Measurements from ENCODE around the gene TSPAN2.

Gene TSPAN2

DNA sequence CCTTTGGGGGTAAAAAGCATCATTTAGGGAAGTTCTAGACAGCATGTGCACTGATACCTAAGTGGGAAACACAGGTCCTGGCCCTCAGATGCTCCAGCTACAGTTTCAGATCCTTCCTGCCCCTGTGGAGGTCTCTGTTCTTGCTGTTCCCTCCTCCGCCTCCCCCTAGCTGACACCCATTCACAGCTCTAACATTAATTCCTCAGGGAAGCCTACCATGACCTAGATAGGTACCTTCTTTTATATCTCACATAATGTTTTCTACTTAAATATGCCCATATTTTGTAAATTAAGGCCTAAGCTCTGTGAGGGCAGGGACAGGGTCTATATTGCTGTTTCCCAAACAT lies 11.3 kb downstream of the TSPAN2 start:
- no peak overlapping the region for H3K4me3 ChIP-seq (ENCODE audit: low read depth, low read length)
- no peak for DNase-seq (ENCODE audit: low read depth)
- TF ChIP-seq, protein P1, sequence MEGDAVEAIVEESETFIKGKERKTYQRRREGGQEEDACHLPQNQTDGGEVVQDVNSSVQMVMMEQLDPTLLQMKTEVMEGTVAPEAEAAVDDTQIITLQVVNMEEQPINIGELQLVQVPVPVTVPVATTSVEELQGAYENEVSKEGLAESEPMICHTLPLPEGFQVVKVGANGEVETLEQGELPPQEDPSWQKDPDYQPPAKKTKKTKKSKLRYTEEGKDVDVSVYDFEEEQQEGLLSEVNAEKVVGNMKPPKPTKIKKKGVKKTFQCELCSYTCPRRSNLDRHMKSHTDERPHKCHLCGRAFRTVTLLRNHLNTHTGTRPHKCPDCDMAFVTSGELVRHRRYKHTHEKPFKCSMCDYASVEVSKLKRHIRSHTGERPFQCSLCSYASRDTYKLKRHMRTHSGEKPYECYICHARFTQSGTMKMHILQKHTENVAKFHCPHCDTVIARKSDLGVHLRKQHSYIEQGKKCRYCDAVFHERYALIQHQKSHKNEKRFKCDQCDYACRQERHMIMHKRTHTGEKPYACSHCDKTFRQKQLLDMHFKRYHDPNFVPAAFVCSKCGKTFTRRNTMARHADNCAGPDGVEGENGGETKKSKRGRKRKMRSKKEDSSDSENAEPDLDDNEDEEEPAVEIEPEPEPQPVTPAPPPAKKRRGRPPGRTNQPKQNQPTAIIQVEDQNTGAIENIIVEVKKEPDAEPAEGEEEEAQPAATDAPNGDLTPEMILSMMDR (IDR thresholded peaks at IDR 0.05; ENCODE audit: insufficient read depth, low read depth, low read length, missing control alignments): no peak

DNA sequence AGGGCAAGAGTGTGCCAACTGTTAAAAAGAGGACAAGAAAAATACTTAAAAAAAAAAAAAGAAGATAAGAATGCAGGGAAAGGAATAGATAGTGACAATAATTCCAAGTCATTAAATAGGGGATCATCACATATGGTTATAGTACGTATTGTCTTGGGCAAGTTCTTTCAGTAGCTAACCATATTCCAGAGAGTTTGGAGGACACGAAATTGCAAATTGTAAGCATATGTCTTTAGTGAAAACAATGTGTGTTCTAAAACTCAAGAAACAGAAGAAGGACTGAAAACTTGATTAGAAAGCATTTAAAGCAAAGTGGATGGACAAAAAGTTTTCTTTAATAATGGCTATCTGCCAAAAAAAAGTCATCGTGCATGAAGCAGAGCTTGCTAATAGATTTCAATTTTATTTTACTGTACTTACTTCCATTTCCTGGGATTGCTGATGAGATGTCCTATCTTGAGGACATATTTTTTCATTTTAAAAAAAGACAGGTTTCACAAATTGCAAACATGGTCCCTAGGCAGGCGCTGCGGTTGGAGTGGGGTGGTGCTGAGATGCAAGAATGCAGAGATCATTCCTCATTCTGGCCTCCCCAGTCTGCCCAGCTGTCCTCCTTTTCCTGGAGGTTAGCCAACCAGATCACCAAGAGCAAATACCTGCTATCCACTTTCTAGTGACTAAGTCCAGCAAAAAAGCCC lies 11.9 kb downstream of the TSPAN2 start:
- DNase-seq (ENCODE audit: low read depth): no peak
- no peak overlapping the region for H3K4me3 ChIP-seq (ENCODE audit: low read depth, low read length)
- TF ChIP-seq, protein P1 (IDR thresholded peaks at IDR 0.05; ENCODE audit: insufficient read depth, low read depth, low read length, missing control alignments): no peak

DNA sequence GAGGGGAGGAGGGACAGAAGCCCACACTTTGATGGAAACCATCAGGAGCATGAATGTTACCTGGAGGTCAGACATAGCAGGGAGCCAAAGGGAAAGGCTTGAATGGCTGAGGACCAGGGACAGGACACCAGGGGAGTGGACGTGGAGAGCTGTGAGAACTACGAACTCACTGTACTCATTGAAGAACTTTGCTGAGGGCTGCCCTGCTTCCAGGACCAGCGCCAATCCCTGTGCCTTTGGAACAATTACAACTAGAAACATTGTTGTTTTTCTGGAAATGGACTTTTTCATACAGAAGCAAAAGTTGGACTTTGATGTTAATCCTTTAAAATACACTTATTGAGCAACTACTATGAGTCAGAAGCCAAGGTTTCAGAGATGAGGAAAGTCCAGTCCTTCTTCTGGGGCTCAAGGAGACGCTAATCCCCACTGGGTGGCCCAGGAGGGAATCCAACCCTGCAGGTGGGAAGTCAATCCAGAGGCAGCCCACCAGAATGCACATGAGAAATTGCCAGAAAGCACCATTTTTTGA lies 12.9 kb downstream of the TSPAN2 start:
- TF ChIP-seq, protein P1 (IDR thresholded peaks at IDR 0.05; ENCODE audit: insufficient read depth, low read depth, low read length, missing control alignments): no peak
- no peak for DNase-seq (ENCODE audit: low read depth)
- H3K4me3 ChIP-seq (ENCODE audit: low read depth, low read length): no peak overlapping the region

DNA sequence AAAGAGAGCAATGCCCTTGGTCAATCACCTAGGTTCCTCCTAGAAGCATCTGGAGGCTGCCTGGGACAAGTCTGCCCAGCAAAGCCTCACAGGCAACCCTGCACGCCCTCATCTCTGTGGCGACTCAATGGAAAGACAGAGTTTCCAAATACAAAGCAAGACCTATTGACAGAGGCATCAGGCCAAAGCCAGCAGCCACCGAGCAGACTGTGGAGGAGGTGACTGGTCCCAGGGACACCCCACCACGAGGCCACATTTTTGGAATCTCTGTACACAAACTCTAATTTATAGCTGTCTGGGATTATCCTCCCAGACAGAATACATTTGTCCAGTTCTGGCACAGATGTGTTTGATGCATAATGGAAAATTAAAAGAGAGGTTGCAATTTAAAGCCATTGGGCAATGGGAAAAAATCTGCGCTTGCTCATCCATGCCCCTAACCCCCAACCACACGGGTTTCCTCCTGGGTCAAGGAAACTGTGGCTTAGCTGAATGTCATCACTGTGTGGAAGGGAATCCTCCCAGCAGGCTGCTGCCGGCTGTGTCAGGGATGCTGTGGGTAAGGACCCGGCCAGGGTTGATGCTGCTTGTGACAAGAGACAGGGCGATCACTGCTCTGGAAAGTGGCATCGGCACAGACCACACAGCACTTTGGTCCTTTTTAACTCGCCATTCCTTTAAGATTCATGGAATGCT lies 14.3 kb downstream of the TSPAN2 start:
- H3K4me3 ChIP-seq (ENCODE audit: low read depth, low read length): no peak overlapping the region
- TF ChIP-seq, protein P1 (IDR thresholded peaks at IDR 0.05; ENCODE audit: insufficient read depth, low read depth, low read length, missing control alignments): no peak
- no peak for DNase-seq (ENCODE audit: low read depth)

DNA sequence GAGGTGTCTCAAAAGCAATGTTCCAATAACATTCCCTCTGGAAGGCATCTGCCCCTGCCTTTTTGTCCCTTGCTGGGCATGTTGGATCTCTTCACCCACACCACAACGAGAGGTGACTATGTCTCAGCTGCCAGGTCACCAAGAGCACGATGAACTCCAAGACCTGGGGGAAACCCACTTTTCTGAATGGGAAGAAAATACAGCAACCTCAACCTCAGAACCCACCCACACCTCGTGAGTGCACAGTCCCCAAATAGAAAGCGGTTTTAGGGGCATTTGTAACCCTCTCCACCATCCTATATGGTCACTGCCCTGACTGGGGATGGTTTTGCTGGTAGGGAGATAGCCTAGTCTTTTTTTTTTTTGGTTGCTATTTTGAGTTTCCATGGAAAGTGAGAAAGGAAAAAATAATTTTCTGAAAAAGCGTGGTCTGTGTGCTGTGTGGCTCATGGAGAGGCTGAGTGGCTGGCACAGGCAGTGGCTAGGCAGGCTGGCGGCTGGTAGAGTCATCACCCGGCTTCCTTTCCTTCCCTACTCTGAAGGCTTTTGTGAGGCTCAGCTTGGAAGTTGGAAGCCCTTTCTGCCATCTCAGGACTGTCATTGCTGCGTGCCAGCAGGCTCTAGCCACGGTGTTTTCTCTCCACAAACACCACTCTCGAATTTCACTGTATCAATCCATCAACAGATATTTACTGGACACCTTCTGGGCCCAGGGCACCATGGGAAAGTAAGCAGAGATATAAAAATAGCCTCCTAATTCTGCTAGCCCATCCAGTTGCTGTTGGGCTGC lies 15.8 kb downstream of the TSPAN2 start:
- DNase-seq (ENCODE audit: low read depth): peak; percentile 13
- TF ChIP-seq, protein P1 (IDR thresholded peaks at IDR 0.05; ENCODE audit: insufficient read depth, low read depth, low read length, missing control alignments): no peak
- H3K4me3 ChIP-seq (ENCODE audit: low read depth, low read length): no peak overlapping the region

DNA sequence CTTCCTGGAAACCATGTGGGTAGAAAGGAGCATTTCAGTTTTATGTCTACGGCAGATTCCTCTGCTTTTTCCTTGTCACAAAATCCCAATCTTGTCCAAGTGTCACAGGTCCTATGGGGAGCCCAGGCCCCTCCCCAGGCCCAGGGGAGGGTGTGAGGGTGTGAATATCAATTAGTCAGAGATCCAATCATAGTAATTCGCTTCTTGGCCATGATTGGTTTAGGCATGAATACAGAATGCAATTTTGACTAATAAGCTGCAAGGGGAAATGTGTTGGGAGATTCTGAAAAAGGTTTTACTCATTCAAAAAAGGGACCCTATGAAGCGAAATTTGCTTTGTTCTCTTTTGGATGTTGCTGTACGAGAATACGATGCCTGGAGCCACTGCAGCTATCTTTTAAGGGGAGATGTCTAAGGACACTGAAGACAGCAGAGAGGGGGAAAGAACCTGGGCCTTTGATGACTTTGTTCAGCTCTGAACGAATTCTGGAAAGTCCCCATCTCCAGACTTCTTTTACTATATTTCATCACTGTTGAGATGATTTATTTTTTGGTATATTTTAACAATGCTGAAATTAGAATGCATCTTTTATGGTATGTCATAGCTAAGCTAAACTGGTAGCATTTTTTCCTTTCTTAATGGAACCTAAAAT lies 18.2 kb downstream of the TSPAN2 start:
- no peak overlapping the region for H3K4me3 ChIP-seq (ENCODE audit: low read depth, low read length)
- TF ChIP-seq, protein P1 (IDR thresholded peaks at IDR 0.05; ENCODE audit: insufficient read depth, low read depth, low read length, missing control alignments): no peak
- no peak for DNase-seq (ENCODE audit: low read depth)

Data from GM12865 (cell line).